Activated naive CD4-positive, alpha-beta T cell treated with anti-CD3 and anti-CD28 coated beads, Interleukin-2, amount 50 U/mL, for 72 hours (primary cell): ENCODE results near the gene ZW10. TPM values are rescaled to one million over a fixed set of nuclear protein-coding genes. Genes with fewer than 3 reads are reported as not detected.
A peak's percentile ranks its signal among the peaks of the same experiment; 100 is the strongest.
"Not testable (repeated sequence)": the region's sequence is repeated elsewhere in the genome, so short reads cannot be mapped to it uniquely, and the experiment has no call there.

Source experiments
- ATAC-seq, 2 donors: fragments of 150-1000 bp; cut with Tn5 transposase; 2 replicates each; pipeline ENCODE4 v1.10.0; 2021; ENCODE audit warnings: mild to moderate bottlenecking in 2 of 2, moderate library complexity in 2 of 2
- DNase-seq, 2 donors: peaks; one replicate each; pipeline ENCODE4 v3.0.0; 2021 to 2022; ENCODE audit warnings: low spot score in 2 of 2
- H3K27ac Mint-ChIP-seq, 2 donors: one replicate each; pipeline ENCODE4 v1.8.0; 2022; ENCODE audit warnings: mild to moderate bottlenecking in 2 of 2, mixed read lengths in 2 of 2
- H3K36me3 Mint-ChIP-seq, 2 donors: one replicate each; pipeline ENCODE4 v1.8.0; 2022; ENCODE audit warnings: mixed read lengths in 2 of 2
- H3K9me3 Mint-ChIP-seq, 2 donors: one replicate each; pipeline ENCODE4 v1.8.0; 2022; ENCODE audit warnings: mixed read lengths in 2 of 2
- total RNA-seq, 2 donors: library from RNA; stranded (reverse); gene quantifications; one replicate each; pipeline ENCODE4 v1.2.3, GENCODE V29; 2022

Gene ZW10
- 10 to 100 TPM; 16.5 to 18.5 TPM for total RNA-seq

GRCh38 chr11:113773416-113774173 is at the start of gene ZW10:
ZW10 (minus strand) TSS chr11:113773692; CDS start chr11:113773666, 26 bp downstream.
- ATAC-seq = peak; percentile 98 to 99

GRCh38 chr11:113818426-113818825 is 44.9 kb upstream of the ZW10 start:
- ATAC-seq (no peak), DNase-seq (no peak)
- no peaks in the 10 kb centered on the region for H3K9me3 Mint-ChIP-seq
- no peak overlapping the region for H3K27ac Mint-ChIP-seq
- H3K36me3 Mint-ChIP-seq = peaks cover 7% of the 10 kb centered on the region in 2 donors

More at GRCh38 chr11:113773416-113774173, at the start of gene ZW10:
- H3K27ac Mint-ChIP-seq = peak within 1 kb of the TSS; percentile 98 to 100
- DNase-seq = peak; percentile 90 to 95
- H3K36me3 Mint-ChIP-seq = peaks cover 9 to 10% of the 10 kb centered on the region in 2 donors
- H3K9me3 Mint-ChIP-seq = no peaks in the 10 kb centered on the region

- Mint-ChIP-seq H3K27ac (no peak overlapping the region), H3K9me3 (no peaks in the 10 kb centered on the region), H3K36me3 (peaks cover 7% of the 10 kb centered on the region in 2 donors)
- no peak for DNase-seq
- ATAC-seq = no peak
These were observed 44.1 kb upstream of the ZW10 start for GRCh38 chr11:113817626-113818025.

- H3K9me3 Mint-ChIP-seq = no peaks in the 10 kb centered on the region
- H3K27ac Mint-ChIP-seq = peak overlapping the region in 1 of 2 donors; percentile 50
- no peak for ATAC-seq
- H3K36me3 Mint-ChIP-seq = peaks cover 7% of the 10 kb centered on the region in 2 donors
- DNase-seq = no peak
These were observed 43.7 kb upstream of the ZW10 start for GRCh38 chr11:113817162-113817561.

- ATAC-seq (no peak), DNase-seq (no peak)
- no peaks in the 10 kb centered on the region for H3K9me3 Mint-ChIP-seq
- no peak overlapping the region for H3K27ac Mint-ChIP-seq
- H3K36me3 Mint-ChIP-seq = peaks cover 0 to 7% of the 10 kb centered on the region in 2 donors
These were observed 40.7 kb upstream of the ZW10 start for GRCh38 chr11:113814181-113814580.

GRCh38 chr11:113808931-113809330 is 35.4 kb upstream of the ZW10 start:
- Mint-ChIP-seq H3K9me3 (no peaks in the 10 kb centered on the region), H3K27ac (no peak overlapping the region), H3K36me3 (peaks cover 0 to 4% of the 10 kb centered on the region in 2 donors)
- ATAC-seq (no peak), DNase-seq (no peak)

GRCh38 chr11:113806406-113806805 is 32.9 kb upstream of the ZW10 start:
- no peaks in the 10 kb centered on the region for H3K9me3 Mint-ChIP-seq
- ATAC-seq (peak; percentile 28 to 37), DNase-seq (peak in 1 of 2 donors; percentile 17)
- peaks cover 0 to 5% of the 10 kb centered on the region in 2 donors for H3K36me3 Mint-ChIP-seq
- H3K27ac Mint-ChIP-seq = no peak overlapping the region

GRCh38 chr11:113805640-113806039 is 32.1 kb upstream of the ZW10 start:
- DNase-seq (no peak), ATAC-seq (no peak)
- no peak overlapping the region for H3K27ac Mint-ChIP-seq
- peaks cover 0 to 13% of the 10 kb centered on the region in 2 donors for H3K36me3 Mint-ChIP-seq
- H3K9me3 Mint-ChIP-seq = no peaks in the 10 kb centered on the region

- Mint-ChIP-seq H3K9me3 (no peaks in the 10 kb centered on the region), H3K27ac (no peak overlapping the region), H3K36me3 (peaks cover 0 to 17% of the 10 kb centered on the region in 2 donors)
- no peak for DNase-seq
- no peak for ATAC-seq
These were observed 29.1 kb upstream of the ZW10 start for GRCh38 chr11:113802621-113803020.

- peak in 1 of 2 donors; percentile 4 for DNase-seq
- ATAC-seq = peak; percentile 57 to 71
- H3K36me3 Mint-ChIP-seq = peaks cover 0 to 13% of the 10 kb centered on the region in 2 donors
These were observed 23.3 kb upstream of the ZW10 start for GRCh38 chr11:113796663-113797259.

GRCh38 chr11:113789675-113790320 is 16.3 kb upstream of the ZW10 start:
- no peak for ATAC-seq
- no peaks in the 10 kb centered on the region for H3K9me3 Mint-ChIP-seq
- no peaks in the 10 kb centered on the region for H3K36me3 Mint-ChIP-seq
- no peak for DNase-seq
- no peak overlapping the region for H3K27ac Mint-ChIP-seq

More at GRCh38 chr11:113796663-113797259, 23.3 kb upstream of the ZW10 start:
- Mint-ChIP-seq H3K9me3 (no peaks in the 10 kb centered on the region), H3K27ac (no peak overlapping the region)

GRCh38 chr11:113789016-113789415 is 15.5 kb upstream of the ZW10 start:
- DNase-seq, ATAC-seq, H3K36me3 Mint-ChIP-seq, H3K9me3 Mint-ChIP-seq, H3K27ac Mint-ChIP-seq: not testable (repeated sequence)

- DNase-seq (no peak), ATAC-seq (no peak)
- H3K36me3 Mint-ChIP-seq = no peaks in the 10 kb centered on the region
- no peaks in the 10 kb centered on the region for H3K9me3 Mint-ChIP-seq
- no peak overlapping the region for H3K27ac Mint-ChIP-seq
These were observed 8.6 kb upstream of the ZW10 start for GRCh38 chr11:113782134-113782533.

- Mint-ChIP-seq H3K36me3 (no peaks in the 10 kb centered on the region), H3K27ac (no peak overlapping the region), H3K9me3 (no peaks in the 10 kb centered on the region)
- ATAC-seq = no peak
- DNase-seq = no peak
These were observed 8.2 kb upstream of the ZW10 start for GRCh38 chr11:113781682-113782081.

GRCh38 chr11:113779496-113779895 is 6.0 kb upstream of the ZW10 start, which contains the start of gene CLDN25:
CLDN25 (plus strand) TSS chr11:113779796; CDS start chr11:113779796, 0 bp downstream.
- Mint-ChIP-seq H3K36me3 (no peaks in the 10 kb centered on the region), H3K27ac (no peak within 1 kb of the TSS), H3K9me3 (no peaks in the 10 kb centered on the region)
- ATAC-seq = no peak
- DNase-seq = no peak

GRCh38 chr11:113778111-113778910 is 4.8 kb upstream of the ZW10 start:
- no peak for ATAC-seq
- Mint-ChIP-seq H3K27ac (no peak overlapping the region), H3K9me3 (no peaks in the 10 kb centered on the region), H3K36me3 (peaks cover 4% of the 10 kb centered on the region in 2 donors)
- no peak for DNase-seq
